ENCODE results near the gene SKA2. TPM values are rescaled to one million over a fixed set of nuclear protein-coding genes. Genes with fewer than 3 reads are reported as not detected.

The SKA2 gene
- total and polyA plus RNA-seq, 9 of the 15 experiments (the other 6 are each of a cell fraction or from before 2014, with no cell fraction given), result 58.1 to 183 (median 133) TPM

GRCh38 chr17:59106463-59107305 is 48.3 kb downstream of the SKA2 start, which contains the start of gene TRIM37 (continued):
- TF ChIP-seq CTCF (IDR thresholded peaks at IDR 0.05 in 2 of 3, conservative IDR thresholded peaks at IDR 0.05 in 1 of 3; ENCODE audit: insufficient read depth in 2 of 3, low read depth in 1 of 3, low read length in 3 of 3), result peak in 2 of 3 experiments; percentile 21 to 28; a peak in 3 of 6 replicates
- no peak for TF ChIP-seq RNF219 (CRISPR knock-in tag; IDR thresholded peaks at IDR 0.05)
- no peak for TF ChIP-seq PREB (CRISPR knock-in tag; IDR thresholded peaks at IDR 0.05)
- TF ChIP-seq ZBTB8A (IDR thresholded peaks at IDR 0.05; ENCODE audit: partially characterized antibody), result no peak
- no peak for TF ChIP-seq PYGO2 (tag; IDR thresholded peaks at IDR 0.05)
- TF ChIP-seq HMG20B (CRISPR knock-in tag; IDR thresholded peaks at IDR 0.05), result no peak
- no peak for TF ChIP-seq NFATC3 (IDR thresholded peaks at IDR 0.05)
- TF ChIP-seq ZNF551 (CRISPR knock-in tag; IDR thresholded peaks at IDR 0.05), result no peak
- no peak for TF ChIP-seq NR1H2 (CRISPR knock-in tag; IDR thresholded peaks at IDR 0.05)
- TF ChIP-seq NR0B1 (IDR thresholded peaks at IDR 0.05; ENCODE audit: partially characterized antibody), result no peak
- no peak for TF ChIP-seq NCOR1 (IDR thresholded peaks at IDR 0.05)
- peak; percentile 74 for TF ChIP-seq CBFA2T2 (conservative IDR thresholded peaks at IDR 0.05)
- TF ChIP-seq CBFA2T3 (IDR thresholded peaks at IDR 0.05), result no peak
- no peak for TF ChIP-seq SFPQ (IDR thresholded peaks at IDR 0.05; ENCODE audit: low read depth, low read length)
- TF ChIP-seq E4F1 (CRISPR knock-in tag; IDR thresholded peaks at IDR 0.05; ENCODE audit: borderline replicate concordance), result no peak
- no peak for TF ChIP-seq ZNF707 (CRISPR knock-in tag; conservative IDR thresholded peaks at IDR 0.05)

Data from K562 (cell line).